A673 (cell line): ENCODE results near the gene TOR4A. TPM values are rescaled to one million over a fixed set of nuclear protein-coding genes. Genes with fewer than 3 reads are reported as not detected.

ENCODE experiments used
- BruUV-seq: library from RNA; stranded (reverse); fragments of 400-500 nt; replicated peaks from 2 replicates; lab custom pipeline; 2021; lab: Mats Ljungman, UMichigan
- CTCF ChIA-PET: fragments of 300-600 bp; sonication (Branson Sonifier 250); formaldehyde crosslinking; loops from one replicate; lab custom pipeline; 2022; ENCODE audit warnings: antibody characterized with exemption; lab: Charles Lee
- POLR2A ChIA-PET: fragments of 300-600 bp; sonication (Branson Sonifier 250); formaldehyde crosslinking; loops from one replicate; lab custom pipeline; 2022; ENCODE audit warnings: antibody characterized with exemption; ENCODE audit not compliant: low non-redundant PET; lab: Charles Lee
- DNase-seq: peaks from one replicate; pipeline ENCODE4 v3.0.0-alpha.2; 2015; ENCODE audit warnings: low spot score
- H3K27ac ChIP-seq: fragments of 200-600 bp; sonication (generic); 2 replicates; pipeline ENCODE4 v1.5.1; 2016; ENCODE audit warnings: mixed run types, low read depth, mild to moderate bottlenecking, mixed read lengths, antibody characterized with exemption, low read length; ENCODE audit not compliant: poor library complexity, severe bottlenecking
- H3K27me3 ChIP-seq: fragments of 200-600 bp; sonication (generic); replicated peaks from 2 replicates; pipeline ENCODE4 v1.6.1; 2017; ENCODE audit warnings: mixed run types, low read depth, mild to moderate bottlenecking, mixed read lengths, antibody characterized with exemption, low read length; ENCODE audit not compliant: insufficient read depth, poor library complexity
- H3K36me3 ChIP-seq: fragments of 200-600 bp; sonication (generic); 2 replicates; pipeline ENCODE4 v1.6.1; 2016; ENCODE audit warnings: mixed run types, mild to moderate bottlenecking, mixed read lengths, antibody characterized with exemption, low read length; ENCODE audit not compliant: insufficient read depth, poor library complexity, severe bottlenecking
- H3K4me1 ChIP-seq: fragments of 200-600 bp; sonication (generic); 2 replicates; pipeline ENCODE4 v1.6.1; 2017; ENCODE audit warnings: mixed run types, mild to moderate bottlenecking, mixed read lengths, antibody characterized with exemption, low read length; ENCODE audit not compliant: insufficient read depth, poor library complexity, severe bottlenecking
- H3K4me3 ChIP-seq: fragments of 200-600 bp; sonication (generic); 2 replicates; pipeline ENCODE4 v1.5.1; 2016; ENCODE audit warnings: low read depth, mixed run types, mild to moderate bottlenecking, mixed read lengths, low read length; ENCODE audit not compliant: poor library complexity, severe bottlenecking
- H3K9me3 ChIP-seq: fragments of 200-600 bp; sonication (generic); 2 replicates; pipeline ENCODE4 v1.6.1; 2016; ENCODE audit warnings: mixed run types, low read depth, mild to moderate bottlenecking, mixed read lengths, antibody characterized with exemption, low read length; ENCODE audit not compliant: poor library complexity, severe bottlenecking
- CTCF ChIP-seq: fragments of 300-800, 200-600 bp; sonication (generic); conservative IDR thresholded peaks from 2 replicates; pipeline ENCODE4 v1.5.1; 2017; ENCODE audit warnings: low read depth, mild to moderate bottlenecking, antibody characterized with exemption, low read length, moderate library complexity, mixed read lengths
- EZH2 ChIP-seq: fragments of 200-600 bp; sonication (generic); IDR thresholded peaks from 2 replicates; pipeline ENCODE4 v1.6.1; 2017; ENCODE audit warnings: borderline replicate concordance, low read depth, mild to moderate bottlenecking, mixed read lengths, antibody characterized with exemption, low read length; ENCODE audit not compliant: poor library complexity, severe bottlenecking
- intact Hi-C: fragments of 100-400 bp; cut with micrococcal nuclease; formaldehyde crosslinking; loops from one replicate; pipeline ENCODE4 v1.10.0; 2022; ENCODE audit not compliant: unreplicated experiment
- total RNA-seq: library from RNA; stranded (reverse); gene quantifications from 2 replicates; pipeline ENCODE4 v1.2.3, GENCODE V29; 2021

The TOR4A gene
- total RNA-seq, 1 experiment from 2014 or later = 0.82 TPM

DNA sequence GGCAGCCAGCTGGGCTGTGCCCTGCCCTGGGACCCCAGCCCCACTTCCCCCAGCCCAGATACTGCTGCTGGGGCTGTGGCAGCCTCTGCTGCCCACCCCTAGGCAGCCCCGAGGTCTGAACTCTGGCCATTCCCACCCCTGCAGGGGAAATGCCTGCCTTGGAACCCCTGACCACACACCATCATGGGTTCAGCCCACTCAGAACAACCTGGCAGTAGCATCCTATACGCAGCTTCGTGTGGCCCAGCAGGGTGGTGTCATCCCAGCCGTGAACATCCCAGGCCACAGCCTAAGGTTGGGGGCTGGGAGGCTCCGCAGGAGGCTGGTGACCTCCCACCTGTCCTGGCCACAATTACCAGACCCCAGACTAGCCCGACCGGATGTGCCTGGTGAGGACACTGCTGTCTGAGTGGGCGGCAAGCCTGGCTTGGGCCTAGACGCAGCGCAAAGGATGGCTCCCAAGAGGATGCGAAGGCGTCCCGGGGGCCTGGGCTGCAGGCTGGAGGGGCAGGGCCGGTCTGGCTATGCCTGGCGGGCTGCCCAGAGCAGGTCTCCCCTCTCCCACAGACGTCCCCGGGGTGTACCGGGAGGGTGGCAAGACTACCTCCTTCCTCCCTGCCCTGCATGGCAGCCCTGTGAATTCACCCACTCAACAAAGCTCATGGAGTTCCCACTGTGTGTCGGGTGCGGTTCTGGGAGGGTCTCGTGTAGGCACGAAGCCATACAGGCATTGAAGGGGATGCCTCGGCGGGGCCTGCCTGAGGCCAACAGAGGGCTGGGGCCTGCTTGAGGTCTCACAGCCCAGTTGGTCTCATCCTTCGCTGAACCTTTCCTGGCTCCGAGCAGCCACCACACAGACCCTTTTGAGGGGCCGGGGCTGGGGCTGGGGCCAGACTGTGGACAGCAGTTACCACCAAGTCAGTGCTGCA, 48.3 kb upstream of the TOR4A start:
- Histone ChIP-seq H3K4me3 (no peak overlapping the region), H3K27ac (no peak overlapping the region), H3K9me3 (no peaks in the 10 kb centered on the region), H3K27me3 (no peaks in the 10 kb centered on the region), H3K36me3 (no peaks in the 10 kb centered on the region), H3K4me1 (no peaks in the 10 kb centered on the region)
- TF ChIP-seq EZH2 = no peak
- no peak for TF ChIP-seq CTCF
- ChIA-PET CTCF (interaction anchor here (0.9 kb wide), 1 partner anchor 194 kb away, joined by 3 read pairs; no protein-coding TSS in a partner anchor), POLR2A (no interaction called here)
- intact Hi-C loops = no loop called here
- no TSS peak for BruUV-seq
- no peak for DNase-seq

DNA sequence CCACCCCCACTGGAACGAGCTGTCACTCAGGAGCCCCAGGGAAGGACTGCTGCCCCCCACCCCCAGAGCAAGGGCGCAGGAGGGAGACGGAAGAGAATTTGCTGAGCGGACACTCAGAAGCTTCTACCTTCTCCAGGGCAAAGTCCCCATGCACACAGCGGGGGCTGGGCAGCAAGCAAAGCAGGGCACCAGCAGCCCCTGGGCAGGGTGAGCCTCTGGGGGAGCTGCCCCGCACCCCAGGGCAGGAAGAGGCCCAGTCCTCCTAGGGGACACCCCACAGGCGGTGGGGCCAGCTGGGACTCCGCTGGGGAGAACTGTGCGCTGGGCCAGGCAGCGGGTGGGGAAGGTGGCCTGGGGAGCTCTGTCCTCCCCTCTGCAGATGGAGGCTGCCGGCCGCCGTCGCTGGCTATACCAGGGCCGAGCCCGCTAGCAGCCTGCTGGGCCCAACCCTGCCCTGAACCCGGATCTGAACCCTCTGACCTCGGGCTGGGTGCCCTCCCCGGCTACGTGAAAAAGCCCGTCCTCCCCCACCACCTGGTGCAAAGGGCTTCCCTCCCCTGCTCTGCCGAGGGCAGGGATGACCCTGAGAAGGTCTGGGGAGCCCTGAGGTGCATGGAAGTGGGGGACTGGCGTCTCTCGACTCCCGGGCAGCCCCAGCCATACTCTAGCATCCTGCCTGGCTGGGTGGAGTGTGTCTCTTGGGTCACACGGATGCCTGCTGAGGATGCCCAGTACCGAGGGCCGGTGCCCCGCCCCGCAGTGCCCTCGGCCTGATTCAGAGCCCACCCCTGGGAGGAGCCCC, 47.4 kb upstream of the TOR4A start:
- BruUV-seq = no TSS peak
- no peaks in the 10 kb centered on the region for H3K4me1 ChIP-seq
- DNase-seq = no peak
- H3K9me3 ChIP-seq = no peaks in the 10 kb centered on the region
- CTCF ChIA-PET = interaction anchor here (0.9 kb wide), 1 partner anchor 195 kb away, joined by 3 read pairs; no protein-coding TSS in a partner anchor
- no peak overlapping the region for H3K4me3 ChIP-seq
- H3K36me3 ChIP-seq = no peaks in the 10 kb centered on the region
- intact Hi-C loops = no loop called here
- H3K27me3 ChIP-seq = no peaks in the 10 kb centered on the region
- H3K27ac ChIP-seq = no peak overlapping the region
- POLR2A ChIA-PET = no interaction called here
- TF ChIP-seq CTCF (no peak), EZH2 (no peak)

GRCh38 chr9:137230705-137231371, 46.7 kb upstream of the TOR4A start, which contains the start of gene SLC34A3:
SLC34A3 (plus strand) TSS chr9:137230901; CDS start chr9:137231703, 802 bp downstream.
- POLR2A ChIA-PET = no interaction called here

More at GRCh38 chr9:137230705-137231371, 46.7 kb upstream of the TOR4A start, which contains the start of gene SLC34A3:
- H3K36me3 ChIP-seq = no peaks in the 10 kb centered on the region
- no peaks in the 10 kb centered on the region for H3K27me3 ChIP-seq
- no peaks in the 10 kb centered on the region for H3K9me3 ChIP-seq
- CTCF ChIA-PET = no interaction called here
- no peak within 1 kb of the TSS for H3K4me3 ChIP-seq
- no peak within 1 kb of the TSS for H3K27ac ChIP-seq
- intact Hi-C loops = no loop called here
- BruUV-seq = no TSS peak
- H3K4me1 ChIP-seq = no peaks in the 10 kb centered on the region
- DNase-seq = no peak
- TF ChIP-seq EZH2 = no peak
- no peak for TF ChIP-seq CTCF
